ENCODE data around the gene SCFD2. TPM values are rescaled to one million over a fixed set of nuclear protein-coding genes. Genes with fewer than 3 reads are reported as not detected.

Gene SCFD2
- total and polyA plus RNA-seq, 4 donors = 4.3 to 28.8 (median 7.4) TPM

DNA sequence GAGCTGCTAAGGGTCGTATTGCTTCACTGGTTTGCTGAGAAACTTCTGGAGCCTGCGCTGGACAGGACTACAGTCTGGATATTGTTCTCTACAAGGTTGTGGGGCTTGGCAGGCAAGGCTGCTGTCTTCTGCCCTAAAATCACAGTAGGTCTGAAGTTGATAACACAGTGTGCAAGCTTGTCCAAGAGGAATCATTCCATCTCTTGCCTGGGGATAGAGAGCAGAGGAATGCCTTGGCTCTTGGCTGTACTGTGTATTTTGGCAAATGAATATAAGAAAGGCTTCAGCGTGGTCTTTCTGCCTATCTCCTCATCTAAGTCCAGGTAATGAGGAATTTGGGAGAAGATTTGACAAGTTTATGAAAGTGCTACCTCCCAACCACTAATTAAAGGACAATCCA lies 513.1 kb downstream of the SCFD2 start:
- Histone ChIP-seq H3K36me3 (ENCODE audit: control insufficient read depth in 4 of 4, insufficient read depth in 3 of 4, low read depth in 1 of 4, low read length in 3 of 4) (no peaks in the 10 kb centered on the region), H3K4me3 (ENCODE audit: low read depth in 1 of 3, low read length in 3 of 3) (no peak overlapping the region), H3K27ac (ENCODE audit: low read depth in 1 of 2, low read length in 2 of 2) (no peak overlapping the region), H3K27me3 (ENCODE audit: control insufficient read depth in 4 of 4, insufficient read depth in 4 of 4, low read length in 3 of 4) (no peaks in the 10 kb centered on the region), H3K4me1 (ENCODE audit: control insufficient read depth in 4 of 4, insufficient read depth in 4 of 4, low read length in 3 of 4) (no peaks in the 10 kb centered on the region), H3K9me3 (ENCODE audit: control insufficient read depth in 4 of 4, low read length in 3 of 4) (peaks cover 0 to 4% (median 2%) of the 10 kb centered on the region in 4 donors), H3K9ac (ENCODE audit: low read depth in 1 of 2, low read length in 2 of 2) (no peak overlapping the region)
- TF ChIP-seq SP1 (IDR thresholded peaks at IDR 0.05) = no peak
- no peak for TF ChIP-seq RAD21 (IDR thresholded peaks at IDR 0.05)
- TF ChIP-seq NR2F2 (IDR thresholded peaks at IDR 0.05) = no peak
- TF ChIP-seq CTCF (IDR thresholded peaks at IDR 0.05; ENCODE audit: low read depth, low read length, missing input control) = no peak
- no peak for TF ChIP-seq ZBTB33 (IDR thresholded peaks at IDR 0.05)
- WGBS = 78% methylated on average over 3 of the region's 3 CpGs
- DNase-seq (ENCODE audit: low spot score) = no peak

- Histone ChIP-seq H3K9me3 (ENCODE audit: control insufficient read depth in 4 of 4, low read length in 3 of 4) (peaks cover 0 to 1% (median 0%) of the 10 kb centered on the region in 4 donors), H3K27me3 (ENCODE audit: control insufficient read depth in 4 of 4, insufficient read depth in 4 of 4, low read length in 3 of 4) (no peaks in the 10 kb centered on the region), H3K27ac (ENCODE audit: low read depth in 1 of 2, low read length in 2 of 2) (no peak overlapping the region), H3K4me3 (ENCODE audit: low read depth in 1 of 3, low read length in 3 of 3) (no peak overlapping the region), H3K9ac (ENCODE audit: low read depth in 1 of 2, low read length in 2 of 2) (no peak overlapping the region), H3K4me1 (ENCODE audit: control insufficient read depth in 4 of 4, insufficient read depth in 4 of 4, low read length in 3 of 4) (no peaks in the 10 kb centered on the region), H3K36me3 (ENCODE audit: control insufficient read depth in 4 of 4, insufficient read depth in 3 of 4, low read depth in 1 of 4, low read length in 3 of 4) (no peaks in the 10 kb centered on the region)
- DNase-seq (ENCODE audit: low spot score) = no peak
- no peak for TF ChIP-seq GABPA (IDR thresholded peaks at IDR 0.05 in 1 of 2, conservative IDR thresholded peaks at IDR 0.05 in 1 of 2)
- TF ChIP-seq, protein P1, sequence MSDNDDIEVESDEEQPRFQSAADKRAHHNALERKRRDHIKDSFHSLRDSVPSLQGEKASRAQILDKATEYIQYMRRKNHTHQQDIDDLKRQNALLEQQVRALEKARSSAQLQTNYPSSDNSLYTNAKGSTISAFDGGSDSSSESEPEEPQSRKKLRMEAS (IDR thresholded peaks at IDR 0.05) = no peak
- 82% methylated on average over 1 of the region's 1 CpG for WGBS
These were observed 513.8 kb downstream of the SCFD2 start for GRCh38 chr4:52852041-52852440.

DNA sequence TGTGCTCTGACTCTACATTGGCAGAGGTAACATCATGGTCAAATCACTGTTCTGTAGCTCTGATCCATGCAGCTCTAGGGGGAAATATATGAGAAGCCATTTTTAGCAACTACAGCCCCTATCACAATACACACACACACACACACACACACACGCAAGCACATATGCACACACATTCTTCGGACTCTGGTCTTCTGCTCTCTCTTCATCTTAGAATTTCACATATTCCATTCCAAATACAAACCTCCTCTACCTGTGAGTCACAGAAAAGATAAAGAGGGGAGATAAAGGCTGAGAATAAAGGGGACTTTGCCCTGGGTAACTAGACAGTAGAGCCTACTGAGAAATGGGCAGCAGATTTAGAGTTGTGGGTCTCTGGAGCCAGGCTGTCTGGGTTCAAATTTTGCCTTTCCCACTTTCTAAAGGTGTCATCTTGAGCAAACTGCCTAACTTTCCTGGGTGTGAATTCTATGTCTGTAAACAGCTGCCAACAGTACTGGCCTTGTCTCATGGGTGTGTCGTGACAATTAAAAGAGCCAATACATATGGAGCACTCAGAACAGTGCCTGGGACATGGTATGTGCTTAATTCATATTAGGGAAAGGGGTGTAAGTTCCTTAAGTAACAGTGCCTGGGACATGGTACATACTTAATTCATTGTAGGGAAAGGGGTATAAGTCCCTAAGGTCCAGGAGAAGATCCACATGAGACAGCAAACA lies 515.3 kb downstream of the SCFD2 start:
- TF ChIP-seq JUND (IDR thresholded peaks at IDR 0.05) (no peak), HNF4G (IDR thresholded peaks at IDR 0.05) (no peak), RXRA (IDR thresholded peaks at IDR 0.05) (no peak)
- TF ChIP-seq, protein P2, sequence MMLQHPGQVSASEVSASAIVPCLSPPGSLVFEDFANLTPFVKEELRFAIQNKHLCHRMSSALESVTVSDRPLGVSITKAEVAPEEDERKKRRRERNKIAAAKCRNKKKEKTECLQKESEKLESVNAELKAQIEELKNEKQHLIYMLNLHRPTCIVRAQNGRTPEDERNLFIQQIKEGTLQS (IDR thresholded peaks at IDR 0.05) = no peak
- Histone ChIP-seq H3K4me1 (ENCODE audit: control insufficient read depth in 4 of 4, insufficient read depth in 4 of 4, low read length in 3 of 4) (no peaks in the 10 kb centered on the region), H3K9ac (ENCODE audit: low read depth in 1 of 2, low read length in 2 of 2) (no peak overlapping the region), H3K27ac (ENCODE audit: low read depth in 1 of 2, low read length in 2 of 2) (no peak overlapping the region), H3K4me3 (ENCODE audit: low read depth in 1 of 3, low read length in 3 of 3) (no peak overlapping the region), H3K27me3 (ENCODE audit: control insufficient read depth in 4 of 4, insufficient read depth in 4 of 4, low read length in 3 of 4) (no peaks in the 10 kb centered on the region), H3K9me3 (ENCODE audit: control insufficient read depth in 4 of 4, low read length in 3 of 4) (no peaks in the 10 kb centered on the region), H3K36me3 (ENCODE audit: control insufficient read depth in 4 of 4, insufficient read depth in 3 of 4, low read depth in 1 of 4, low read length in 3 of 4) (no peaks in the 10 kb centered on the region)
- WGBS = 89% methylated on average over 3 of the region's 3 CpGs
- DNase-seq (ENCODE audit: low spot score) = no peak
